Right atrium auricular region (tissue), 2 donors: ENCODE measurements around the gene THAP7. TPM values are rescaled to one million over a fixed set of nuclear protein-coding genes. Genes with fewer than 3 reads are reported as not detected.
"Not testable (repeated sequence)": the region's sequence is repeated elsewhere in the genome, so short reads cannot be mapped to it uniquely, and the experiment has no call there.

ENCODE experiments used
- DNase-seq: peaks from one replicate; pipeline ENCODE4 v3.0.0-alpha.2; 2019; ENCODE audit warnings: low spot score
- H3K27ac ChIP-seq, 2 donors: fragments of 200-600 bp; sonication (generic); 1 replicate in 1 of 2; 2 replicates in 1 of 2; pipeline ENCODE4 v1.5.1; 2016 to 2019
- H3K27me3 ChIP-seq, 2 donors: fragments of 200-600 bp; sonication (generic); one replicate each; pipeline versions ENCODE4 v1.5.1 to v1.6.0; 2017 to 2019
- H3K36me3 ChIP-seq: fragments of 200-600 bp; sonication (generic); one replicate; pipeline ENCODE4 v1.5.1; 2016
- H3K4me1 ChIP-seq, 2 donors: fragments of 200-600 bp; sonication (generic); one replicate each; pipeline versions ENCODE4 v1.5.1 to v1.6.0; 2017 to 2019
- H3K4me3 ChIP-seq, 2 donors: fragments of 200-600 bp; sonication (generic); 1 replicate in 1 of 2; 2 replicates in 1 of 2; pipeline ENCODE4 v1.5.1; 2017 to 2019; ENCODE audit warnings: mild to moderate bottlenecking in 1 of 2, moderate library complexity in 1 of 2
- H3K9me3 ChIP-seq, 2 donors: fragments of 200-600 bp; sonication (generic); one replicate each; pipeline ENCODE4 v1.5.1; 2019
- total RNA-seq, 2 donors: library from RNA; depleted of rRNA; stranded (reverse); fragments of >200 nt; gene quantifications; one replicate each; pipeline ENCODE4 v1.1.0, GENCODE V29; 2016
- TF ChIP-seq, protein P1 (sequence below), 2 donors: fragments of 200-600 bp; sonication (generic); IDR thresholded peaks; one replicate each; pipeline ENCODE4 v1.5.1; 2019; ENCODE audit warnings: antibody characterized with exemption in 2 of 2

THAP7 gene
- total RNA-seq, 2 donors from 2014 or later: 39.8 to 51.1 TPM

DNA sequence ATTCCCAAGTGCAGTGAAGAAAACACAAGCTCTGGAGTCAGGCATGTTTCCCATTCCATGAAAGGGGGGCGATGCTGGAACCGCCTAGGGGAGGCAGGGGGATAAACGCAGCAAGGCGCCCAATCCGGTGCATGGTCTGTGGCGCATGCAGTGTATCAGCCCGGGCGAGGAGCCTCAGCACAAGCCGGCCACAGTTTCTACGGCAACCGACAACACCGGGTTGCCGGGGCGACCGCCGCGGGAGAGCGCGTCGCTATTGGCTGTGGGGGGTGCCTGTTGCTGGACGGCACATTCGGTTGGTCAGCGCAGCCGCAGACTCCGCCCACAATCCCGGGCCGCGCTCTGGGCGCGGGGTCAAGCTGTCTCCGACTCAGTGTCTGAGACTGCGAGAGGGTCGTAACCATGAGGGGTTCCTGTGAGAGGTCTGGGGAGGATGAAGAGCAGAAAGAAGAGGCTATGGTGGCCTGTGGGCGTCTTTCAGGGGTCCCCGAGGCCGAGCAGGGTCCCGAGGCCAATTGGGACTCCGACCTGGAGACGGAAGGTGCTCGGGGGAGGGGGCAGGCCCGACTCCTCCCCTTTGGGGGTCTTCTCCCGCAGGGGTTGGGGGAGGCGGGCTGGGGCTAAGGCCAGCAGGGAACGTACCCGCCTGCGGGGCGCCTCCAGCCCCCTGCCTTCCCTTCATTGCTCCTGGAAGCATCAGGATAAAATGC, 43.8 kb upstream of the THAP7 start, which contains the start of gene LRRC74B:
Gene LRRC74B (plus strand): TSS at position 362 of the 710 bp plus-strand sequence. CDS start 41 bp downstream, at position 403.
- no peaks in the 10 kb centered on the region for H3K36me3 ChIP-seq
- TF ChIP-seq, protein P1, sequence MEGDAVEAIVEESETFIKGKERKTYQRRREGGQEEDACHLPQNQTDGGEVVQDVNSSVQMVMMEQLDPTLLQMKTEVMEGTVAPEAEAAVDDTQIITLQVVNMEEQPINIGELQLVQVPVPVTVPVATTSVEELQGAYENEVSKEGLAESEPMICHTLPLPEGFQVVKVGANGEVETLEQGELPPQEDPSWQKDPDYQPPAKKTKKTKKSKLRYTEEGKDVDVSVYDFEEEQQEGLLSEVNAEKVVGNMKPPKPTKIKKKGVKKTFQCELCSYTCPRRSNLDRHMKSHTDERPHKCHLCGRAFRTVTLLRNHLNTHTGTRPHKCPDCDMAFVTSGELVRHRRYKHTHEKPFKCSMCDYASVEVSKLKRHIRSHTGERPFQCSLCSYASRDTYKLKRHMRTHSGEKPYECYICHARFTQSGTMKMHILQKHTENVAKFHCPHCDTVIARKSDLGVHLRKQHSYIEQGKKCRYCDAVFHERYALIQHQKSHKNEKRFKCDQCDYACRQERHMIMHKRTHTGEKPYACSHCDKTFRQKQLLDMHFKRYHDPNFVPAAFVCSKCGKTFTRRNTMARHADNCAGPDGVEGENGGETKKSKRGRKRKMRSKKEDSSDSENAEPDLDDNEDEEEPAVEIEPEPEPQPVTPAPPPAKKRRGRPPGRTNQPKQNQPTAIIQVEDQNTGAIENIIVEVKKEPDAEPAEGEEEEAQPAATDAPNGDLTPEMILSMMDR (IDR thresholded peaks at IDR 0.05): no peak
- DNase-seq: peak; percentile 92
- H3K27me3 ChIP-seq: no peaks in the 10 kb centered on the region
- H3K9me3 ChIP-seq: no peaks in the 10 kb centered on the region
- no peak within 1 kb of the TSS for H3K27ac ChIP-seq
- peak within 1 kb of the TSS; percentile 35 to 57 for H3K4me3 ChIP-seq
- peaks cover 0 to 22% of the 10 kb centered on the region in 2 donors for H3K4me1 ChIP-seq

DNA sequence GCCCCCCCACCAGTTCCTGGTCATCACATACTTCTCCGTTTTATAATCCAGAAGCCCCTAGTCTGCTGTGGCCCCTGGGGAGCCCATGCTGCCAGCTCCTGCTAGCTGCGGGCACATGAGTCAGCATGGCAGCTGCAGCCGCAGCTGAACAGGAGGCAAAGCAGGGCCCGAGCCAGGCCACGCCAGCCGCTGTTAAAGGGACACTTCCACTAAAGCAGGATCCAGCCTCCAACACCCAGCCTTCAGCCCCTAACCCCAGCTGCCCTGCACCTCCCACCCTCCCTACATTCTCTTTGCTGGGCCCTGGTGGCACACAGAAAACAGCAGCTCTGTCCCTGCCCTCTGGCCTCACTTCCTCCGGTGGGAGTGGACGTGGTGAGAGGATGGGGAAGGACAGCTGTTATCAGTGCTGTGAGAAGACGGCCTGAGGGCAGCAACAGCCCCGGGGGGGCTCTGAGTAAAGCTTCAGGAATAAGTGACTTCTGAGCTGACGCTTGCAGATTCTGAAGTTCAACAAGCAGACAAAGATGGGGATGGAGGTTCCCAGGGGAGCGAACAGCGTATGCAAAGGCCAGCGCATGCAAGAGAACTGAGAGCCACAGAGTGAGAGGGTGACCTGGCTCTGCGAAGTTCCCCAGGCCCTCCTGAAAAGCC, 43.1 kb upstream of the THAP7 start:
- no peak overlapping the region for H3K27ac ChIP-seq

DNA sequence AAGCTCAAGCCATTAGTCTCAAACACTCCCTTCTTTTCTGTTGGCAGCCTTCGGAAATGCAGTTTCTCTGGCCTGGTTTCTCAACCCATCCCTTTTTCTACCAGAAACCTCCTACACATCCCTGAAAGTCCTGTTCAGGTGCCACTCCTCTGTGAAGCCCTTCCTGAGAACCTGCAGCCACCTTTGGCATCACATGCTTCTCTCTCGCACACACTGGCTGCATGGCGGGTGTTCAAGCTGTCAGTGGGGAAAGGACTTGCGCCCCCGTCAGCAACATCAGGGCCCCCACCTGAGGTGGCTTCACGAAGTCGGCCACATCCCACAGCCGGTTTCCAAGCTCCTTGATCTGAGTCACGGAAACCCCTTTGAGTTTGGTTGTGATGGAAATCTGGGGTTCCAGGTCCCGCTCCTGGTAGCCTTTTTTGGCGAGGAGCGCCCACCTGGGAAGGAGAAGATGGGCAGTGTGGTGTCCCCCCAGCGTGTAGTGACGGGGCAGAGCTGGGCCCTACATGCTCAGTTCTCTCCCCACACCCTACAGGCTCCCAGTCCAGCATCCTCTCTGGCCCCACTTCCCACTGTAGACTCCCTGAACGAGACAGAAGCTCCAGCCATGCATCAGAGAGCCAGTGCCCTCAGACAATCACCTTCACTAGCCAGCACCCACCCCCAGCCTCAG, 42.1 kb upstream of the THAP7 start:
- Histone ChIP-seq H3K9me3 (no peaks in the 10 kb centered on the region), H3K27me3 (no peaks in the 10 kb centered on the region), H3K36me3 (no peaks in the 10 kb centered on the region), H3K4me3 (no peak overlapping the region), H3K4me1 (peaks cover 0 to 22% of the 10 kb centered on the region in 2 donors), H3K27ac (no peak overlapping the region)
- TF ChIP-seq, protein P1 (IDR thresholded peaks at IDR 0.05): no peak
- no peak for DNase-seq

More for the DNA sequence above, 43.1 kb upstream of the THAP7 start:
- Histone ChIP-seq H3K4me3 (peak overlapping the region; percentile 35 to 57), H3K36me3 (no peaks in the 10 kb centered on the region), H3K27me3 (no peaks in the 10 kb centered on the region), H3K4me1 (peaks cover 0 to 22% of the 10 kb centered on the region in 2 donors), H3K9me3 (no peaks in the 10 kb centered on the region)
- DNase-seq: no peak
- TF ChIP-seq, protein P1 (IDR thresholded peaks at IDR 0.05): no peak

- Histone ChIP-seq H3K4me3 (no peak overlapping the region), H3K4me1 (peaks cover 0 to 27% of the 10 kb centered on the region in 2 donors), H3K9me3 (no peaks in the 10 kb centered on the region), H3K27ac (no peak overlapping the region), H3K27me3 (no peaks in the 10 kb centered on the region), H3K36me3 (no peaks in the 10 kb centered on the region)
- no peak for DNase-seq
- TF ChIP-seq, protein P1 (IDR thresholded peaks at IDR 0.05): no peak
Observed at GRCh38 chr22:21042978-21043859, 41.3 kb upstream of the THAP7 start.

DNA sequence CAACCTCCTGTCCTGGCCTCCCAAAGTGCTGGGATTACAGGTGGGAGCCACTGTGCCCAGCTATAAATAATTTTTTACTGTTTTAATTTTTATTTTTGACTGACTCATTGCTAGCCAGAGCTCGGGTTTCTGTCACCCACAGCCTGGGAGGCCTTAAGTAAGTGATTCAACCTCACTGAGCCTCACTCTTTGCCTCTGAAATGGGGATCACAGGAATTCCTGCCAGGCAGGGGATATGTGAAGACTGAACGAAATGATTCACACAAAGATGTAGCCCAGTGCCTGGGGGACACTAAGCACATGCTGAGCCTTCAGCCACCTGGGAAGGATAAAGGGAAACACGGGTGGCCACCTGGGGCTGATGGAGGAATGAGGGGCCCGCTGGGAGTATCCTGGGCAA, 40.0 kb upstream of the THAP7 start:
- Histone ChIP-seq H3K36me3 (no peaks in the 10 kb centered on the region), H3K4me1 (peaks cover 0 to 31% of the 10 kb centered on the region in 2 donors), H3K4me3 (no peak overlapping the region), H3K27me3 (no peaks in the 10 kb centered on the region), H3K9me3 (no peaks in the 10 kb centered on the region), H3K27ac (no peak overlapping the region)
- TF ChIP-seq, protein P1 (IDR thresholded peaks at IDR 0.05): no peak
- no peak for DNase-seq

GRCh38 chr22:21039158-21039557, 37.2 kb upstream of the THAP7 start:
- H3K27ac ChIP-seq, H3K9me3 ChIP-seq, DNase-seq, H3K27me3 ChIP-seq, H3K36me3 ChIP-seq, H3K4me3 ChIP-seq: not testable (repeated sequence)
- peaks cover 0 to 10% of the 10 kb centered on the region in 2 donors for H3K4me1 ChIP-seq
